GM18861 (cell line): ENCODE results near the gene ZNF835.

Experiments used
- ATAC-seq: cut with Tn5 transposase; IDR thresholded peaks from one replicate; pipeline ENCODE4 v1.9.1; 2021; ENCODE audit not compliant: unreplicated experiment

Gene ZNF835

GRCh38 chr19:56663931-56664500, 7.5 kb downstream of the ZNF835 start:
- no peak for ATAC-seq

- ATAC-seq, result no peak
Observed at GRCh38 chr19:56661248-56661647, 10.3 kb downstream of the ZNF835 start.

- no peak for ATAC-seq
Observed at GRCh38 chr19:56660381-56661107, 11.0 kb downstream of the ZNF835 start.

GRCh38 chr19:56654151-56654550, 17.4 kb downstream of the ZNF835 start:
- ATAC-seq, result no peak

GRCh38 chr19:56643460-56643955, 28.0 kb downstream of the ZNF835 start:
- ATAC-seq, result no peak

GRCh38 chr19:56642711-56643459, 28.7 kb downstream of the ZNF835 start, which contains the start of gene SMIM17:
SMIM17 (plus strand) TSS chr19:56643159; CDS start chr19:56645668, 2,509 bp downstream.
- ATAC-seq, result no peak

- ATAC-seq, result no peak
Observed at GRCh38 chr19:56639217-56639616, 32.3 kb downstream of the ZNF835 start.

GRCh38 chr19:56637976-56638555, 33.5 kb downstream of the ZNF835 start:
- no peak for ATAC-seq

GRCh38 chr19:56633021-56633420, 38.5 kb downstream of the ZNF835 start:
- ATAC-seq, result no peak

GRCh38 chr19:56625708-56626107, 45.8 kb downstream of the ZNF835 start:
- ATAC-seq, result no peak

GRCh38 chr19:56623006-56623405, 48.6 kb downstream of the ZNF835 start:
- no peak for ATAC-seq

GRCh38 chr19:56622374-56622773, 49.2 kb downstream of the ZNF835 start:
- ATAC-seq, result no peak

GRCh38 chr19:56619121-56619520, 52.4 kb downstream of the ZNF835 start:
- no peak for ATAC-seq

- ATAC-seq, result no peak
Observed at GRCh38 chr19:56617531-56617930, 54.0 kb downstream of the ZNF835 start.

- ATAC-seq, result no peak
Observed at GRCh38 chr19:56613639-56614038, 57.9 kb downstream of the ZNF835 start.

GRCh38 chr19:56612737-56613136, 58.8 kb downstream of the ZNF835 start:
- no peak for ATAC-seq
